H1 (cell line): ENCODE measurements around the gene LRP5. TPM values are rescaled to one million over a fixed set of nuclear protein-coding genes. Genes with fewer than 3 reads are reported as not detected.

ENCODE experiments used
- CTCF ChIA-PET: fragments of 300-600 bp; sonication (Branson Sonifier 250); formaldehyde crosslinking; loops from one replicate; lab custom pipeline; 2021; ENCODE audit not compliant: partially characterized antibody; lab: Charles Lee
- POLR2A ChIA-PET: fragments of 300-600 bp; sonication (Branson Sonifier 250); formaldehyde crosslinking; loops from one replicate; lab custom pipeline; 2021; ENCODE audit warnings: inconsistent platforms; ENCODE audit not compliant: partially characterized antibody; lab: Charles Lee
- DNase-seq, 2 experiments: peaks; one replicate each; pipeline versions ENCODE4 v3.0.0 to v3.0.0-alpha.2; 2010 to 2022; ENCODE audit warnings: low spot score in 2 of 2, low read depth in 1 of 2, mixed read lengths in 1 of 2
- FAIRE-seq: peaks from 2 replicates; lab custom pipeline; 2011; peaks lifted over from hg19 to GRCh38; lab: Jason Lieb, UNC
- H2AFZ ChIP-seq: 2 replicates; pipeline ENCODE4 v1.8.1; 2012; ENCODE audit warnings: low read length, inconsistent platforms
- H2AK5ac ChIP-seq: 2 replicates; pipeline ENCODE4 v1.6.1; 2013; ENCODE audit warnings: low read depth, low read length
- H2BK120ac ChIP-seq: replicated peaks from 2 replicates; pipeline ENCODE3; 2013; ENCODE audit warnings: low read depth, low read length, inconsistent platforms
- H2BK12ac ChIP-seq: 2 replicates; pipeline ENCODE4 v1.6.1; 2013; ENCODE audit warnings: low read depth, low read length
- H2BK15ac ChIP-seq: 2 replicates; pipeline ENCODE4 v1.6.1; 2013; ENCODE audit warnings: low read length
- H2BK20ac ChIP-seq: 2 replicates; pipeline ENCODE4 v1.6.1; 2013; ENCODE audit warnings: low read length
- H2BK5ac ChIP-seq: 2 replicates; pipeline ENCODE4 v1.6.1; 2013; ENCODE audit warnings: low read depth, low read length
- H3K14ac ChIP-seq: 2 replicates; pipeline ENCODE4 v1.6.1; 2013; ENCODE audit warnings: inconsistent platforms; ENCODE audit not compliant: insufficient read length
- H3K18ac ChIP-seq: 2 replicates; pipeline ENCODE4 v1.6.1; 2013; ENCODE audit warnings: low read length; ENCODE audit errors: extremely low read depth
- H3K23ac ChIP-seq: 2 replicates; pipeline ENCODE4 v1.6.1; 2013; ENCODE audit warnings: inconsistent platforms; ENCODE audit not compliant: insufficient read length
- H3K23me2 ChIP-seq: 2 replicates; pipeline ENCODE4 v1.6.1; 2013; ENCODE audit warnings: low read depth, low read length
- H3K27ac ChIP-seq: 2 replicates; pipeline ENCODE4 v1.6.1; 2011; ENCODE audit warnings: low read depth, low read length, inconsistent platforms
- H3K27me3 ChIP-seq, 4 experiments: replicated peaks in 1 of 4; 1 replicate in 1 of 4; 2 replicates in 3 of 4; pipeline versions ENCODE4 v1.6.1 to v1.8.1; 2011 to 2013; ENCODE audit warnings: low read length in 3 of 4, mild to moderate bottlenecking in 3 of 4, inconsistent platforms in 2 of 4, mixed read lengths in 2 of 4, moderate library complexity in 1 of 4; ENCODE audit not compliant: control insufficient read depth in 3 of 4, insufficient read depth in 3 of 4; ENCODE audit errors: extremely low read depth in 1 of 4
- H3K36me3 ChIP-seq, 4 experiments: 2 replicates each; pipeline versions ENCODE4 v1.6.1 to v1.8.1; 2011 to 2013; ENCODE audit warnings: mild to moderate bottlenecking in 4 of 4, low read length in 3 of 4, moderate library complexity in 2 of 4, control low read depth in 1 of 4, inconsistent platforms in 1 of 4; ENCODE audit not compliant: insufficient read depth in 4 of 4, control insufficient read depth in 2 of 4
- H3K4ac ChIP-seq: replicated peaks from 2 replicates; pipeline ENCODE3; 2013; ENCODE audit warnings: low read length, low read depth, mixed read lengths, inconsistent platforms; ENCODE audit not compliant: insufficient read length
- H3K4me1 ChIP-seq, 4 experiments: replicated peaks in 1 of 4; 1 replicate in 1 of 4; 2 replicates in 3 of 4; pipeline versions ENCODE4 v1.6.1 to v1.8.1; 2011 to 2013; ENCODE audit warnings: low read length in 3 of 4, inconsistent platforms in 2 of 4, mixed read lengths in 1 of 4; ENCODE audit not compliant: insufficient read depth in 4 of 4, control insufficient read depth in 3 of 4
- H3K4me2 ChIP-seq, 2 experiments: 2 replicates each; pipeline versions ENCODE4 v1.6.1 to v1.8.1; 2011 to 2013; ENCODE audit warnings: low read depth in 2 of 2, low read length in 2 of 2, control low read depth in 1 of 2, inconsistent platforms in 1 of 2, mild to moderate bottlenecking in 1 of 2; ENCODE audit not compliant: insufficient read depth in 1 of 2
- H3K4me3 ChIP-seq, 4 experiments: fragments of 200-600, 300-600 bp in 1 of 4; sonication (generic), shearing (Covaris generic), sonication (Bioruptor Twin) in 1 of 4; 2 replicates each; pipeline versions ENCODE4 v1.5.1 to v1.8.1; 2011 to 2016; ENCODE audit warnings: low read length in 4 of 4, low read depth in 3 of 4, control low read depth in 2 of 4, inconsistent platforms in 2 of 4, mild to moderate bottlenecking in 2 of 4, mixed read lengths in 1 of 4, moderate library complexity in 1 of 4; ENCODE audit not compliant: insufficient read depth in 2 of 4; ENCODE audit errors: extremely low read depth in 1 of 4
- H3K56ac ChIP-seq: replicated peaks from 2 replicates; pipeline ENCODE3; 2013; ENCODE audit warnings: low read depth, mild to moderate bottlenecking, mixed read lengths, low read length, inconsistent platforms; ENCODE audit not compliant: insufficient read length
- H3K79me1 ChIP-seq: 2 replicates; pipeline ENCODE4 v1.6.1; 2013; ENCODE audit warnings: low read depth, low read length, control low read depth
- H3K79me2 ChIP-seq, 2 experiments: 2 replicates each; pipeline versions ENCODE4 v1.6.1 to v1.8.1; 2012 to 2013; ENCODE audit warnings: low read length in 2 of 2, mild to moderate bottlenecking in 2 of 2, inconsistent platforms in 1 of 2; ENCODE audit not compliant: insufficient read depth in 2 of 2, control insufficient read depth in 1 of 2
- H3K9ac ChIP-seq, 4 experiments: replicated peaks in 1 of 4; 1 replicate in 1 of 4; 2 replicates in 3 of 4; pipeline versions ENCODE4 v1.6.1 to v1.8.1; 2011 to 2013; ENCODE audit warnings: low read depth in 3 of 4, low read length in 3 of 4, control low read depth in 2 of 4, mild to moderate bottlenecking in 2 of 4, moderate library complexity in 2 of 4, inconsistent platforms in 1 of 4; ENCODE audit errors: extremely low read depth in 1 of 4
- H3K9me3 ChIP-seq, 2 experiments: 2 replicates each; pipeline versions ENCODE4 v1.6.1 to v1.8.1; 2012 to 2013; ENCODE audit warnings: mild to moderate bottlenecking in 2 of 2, moderate library complexity in 2 of 2, control low read depth in 1 of 2, inconsistent platforms in 1 of 2, low read depth in 1 of 2, low read length in 1 of 2, mixed read lengths in 1 of 2; ENCODE audit not compliant: insufficient read depth in 2 of 2
- H4K20me1 ChIP-seq, 2 experiments: replicated peaks in 1 of 2; 2 replicates each; pipeline versions ENCODE3 to v1.8.1; 2011 to 2013; ENCODE audit warnings: inconsistent platforms in 2 of 2, low read length in 2 of 2, mild to moderate bottlenecking in 1 of 2; ENCODE audit not compliant: insufficient read depth in 2 of 2, control insufficient read depth in 1 of 2
- H4K5ac ChIP-seq: 2 replicates; pipeline ENCODE4 v1.6.1; 2013; ENCODE audit warnings: low read length, low read depth, mixed read lengths, inconsistent platforms; ENCODE audit not compliant: insufficient read length
- H4K8ac ChIP-seq: 2 replicates; pipeline ENCODE4 v1.8.0; 2013; ENCODE audit warnings: mild to moderate bottlenecking, moderate library complexity, low read length, inconsistent platforms; ENCODE audit not compliant: insufficient read depth; ENCODE audit errors: extremely low read depth
- H4K91ac ChIP-seq: replicated peaks from 2 replicates; pipeline ENCODE3; 2013; ENCODE audit warnings: low read length, mixed read lengths, inconsistent platforms; ENCODE audit not compliant: insufficient read length
- BCL11A ChIP-seq, 2 experiments: IDR thresholded peaks; one replicate each; pipeline ENCODE4 v1.6.1; 2011; ENCODE audit warnings: low read depth in 2 of 2, low read length in 2 of 2, mild to moderate bottlenecking in 2 of 2
- JUN ChIP-seq: IDR thresholded peaks from 2 replicates; pipeline ENCODE4 v1.6.1; 2011; ENCODE audit warnings: low read depth, mild to moderate bottlenecking, improper control_type of control experiment, low read length
- YY1 ChIP-seq: IDR thresholded peaks from 2 replicates; pipeline ENCODE4 v1.6.1; 2011; ENCODE audit warnings: low read depth, mild to moderate bottlenecking, low read length
- WGBS, 2 experiments: shearing (Covaris generic) in 1 of 2; methylation state at CpG; one replicate each; pipeline versions ENCODE4 v1.1.6 to v1.1.7; 2013 to 2015; ENCODE audit warnings: low lambda C conversion rate in 2 of 2, mixed read lengths in 2 of 2, inconsistent platforms in 1 of 2, low coverage in 1 of 2, missing lambda C conversion rate in 1 of 2; ENCODE audit not compliant: insufficient replicate concordance in 2 of 2, insufficient coverage in 1 of 2, insufficient read length in 1 of 2; ENCODE audit errors: extremely low coverage in 1 of 2, missing lambda C conversion rate in 1 of 2; 5-methylcytosine and 5-hydroxymethylcytosine counted together
- polyA plus RNA-seq, 7 experiments: library from polyadenylated mRNA; depleted of rRNA in 3 of 7; stranded (reverse) in 5 of 7; unstranded in 2 of 7; fragments of >200 nt in 5 of 7; fragments of 200-250 nt in 2 of 7; gene quantifications; 1 replicate in 5 of 7; 2 replicates in 1 of 7; 4 replicates in 1 of 7; pipeline versions ENCODE4 v1.2.1 to v1.2.3, GENCODE V29; 2011 to 2013; ENCODE audit warnings: missing spikeins in 2 of 7, mixed read lengths in 2 of 7
- total RNA-seq: library from RNA; stranded (reverse); fragmentation: NEBNext Ultra II Directional; extraction: Animal tissue kit (Norgen Biotek cat#: 25700); gene quantifications from 2 replicates; pipeline ENCODE4 v1.2.1, GENCODE V29; 2021
- TF ChIP-seq, protein P1 (sequence below), 3 experiments: IDR thresholded peaks; 1 replicate in 2 of 3; 2 replicates in 1 of 3; pipeline versions ENCODE4 v1.5.1 to v1.6.1; 2011; ENCODE audit warnings: low read length in 3 of 3, mild to moderate bottlenecking in 3 of 3, inconsistent platforms in 2 of 3, low read depth in 1 of 3, moderate library complexity in 1 of 3; ENCODE audit not compliant: insufficient read depth in 1 of 3; ENCODE audit errors: control extremely low read depth in 1 of 3

LRP5 gene
- total and polyA plus RNA-seq, 2 of the 8 experiments (the other 6 are each of a cell fraction or from before 2014, with no cell fraction given), result 19.0 to 38.9 TPM

GRCh38 chr11:68412593-68413475 lies 100.4 kb downstream of the LRP5 start:
- Histone ChIP-seq H3K9me3 (no peaks in the 10 kb centered on the region), H3K9ac (no peak overlapping the region), H2BK12ac (no peak overlapping the region), H3K4me1 (no peaks in the 10 kb centered on the region), H4K91ac (no peak overlapping the region), H3K23ac (no peak overlapping the region), H2BK15ac (no peak overlapping the region), H3K79me2 (no peaks in the 10 kb centered on the region), H4K20me1 (peaks cover 0 to 4% of the 10 kb centered on the region in 2 experiments), H4K5ac (no peak overlapping the region), H3K18ac (no peak overlapping the region), H2BK5ac (no peak overlapping the region), H3K27me3 (no peaks in the 10 kb centered on the region), H3K14ac (no peak overlapping the region), H3K4me2 (no peak overlapping the region), H3K4me3 (no peak overlapping the region), H2AK5ac (no peak overlapping the region), H3K27ac (no peak overlapping the region), H2BK120ac (no peak overlapping the region), H4K8ac (no peak overlapping the region), H3K23me2 (no peaks in the 10 kb centered on the region), H2AFZ (no peak overlapping the region), H3K4ac (no peak overlapping the region), H3K36me3 (peaks cover 9 to 40% (median 28%) of the 10 kb centered on the region in 4 experiments; a peak in 7 of 8 replicates), H2BK20ac (no peak overlapping the region), H3K79me1 (no peaks in the 10 kb centered on the region), H3K56ac (no peak overlapping the region)
- no peak for FAIRE-seq
- CTCF ChIA-PET, result interaction anchor here (0.6 to 2.0 kb wide), 6 partner anchors 9 to 334 kb away, joined by 3 to 8 read pairs (median 3); no protein-coding TSS in a partner anchor
- 91% methylated on average over 23 of the region's 24 CpGs; no CpG with 5 or more reads in 1 of the 2 experiments for WGBS, 2 experiments
- TF ChIP-seq YY1 (no peak), BCL11A (IDR thresholded peaks at IDR 0.05; ENCODE audit: low read depth in 2 of 2, low read length in 2 of 2) (no peak), JUN (no peak)
- TF ChIP-seq, protein P1, sequence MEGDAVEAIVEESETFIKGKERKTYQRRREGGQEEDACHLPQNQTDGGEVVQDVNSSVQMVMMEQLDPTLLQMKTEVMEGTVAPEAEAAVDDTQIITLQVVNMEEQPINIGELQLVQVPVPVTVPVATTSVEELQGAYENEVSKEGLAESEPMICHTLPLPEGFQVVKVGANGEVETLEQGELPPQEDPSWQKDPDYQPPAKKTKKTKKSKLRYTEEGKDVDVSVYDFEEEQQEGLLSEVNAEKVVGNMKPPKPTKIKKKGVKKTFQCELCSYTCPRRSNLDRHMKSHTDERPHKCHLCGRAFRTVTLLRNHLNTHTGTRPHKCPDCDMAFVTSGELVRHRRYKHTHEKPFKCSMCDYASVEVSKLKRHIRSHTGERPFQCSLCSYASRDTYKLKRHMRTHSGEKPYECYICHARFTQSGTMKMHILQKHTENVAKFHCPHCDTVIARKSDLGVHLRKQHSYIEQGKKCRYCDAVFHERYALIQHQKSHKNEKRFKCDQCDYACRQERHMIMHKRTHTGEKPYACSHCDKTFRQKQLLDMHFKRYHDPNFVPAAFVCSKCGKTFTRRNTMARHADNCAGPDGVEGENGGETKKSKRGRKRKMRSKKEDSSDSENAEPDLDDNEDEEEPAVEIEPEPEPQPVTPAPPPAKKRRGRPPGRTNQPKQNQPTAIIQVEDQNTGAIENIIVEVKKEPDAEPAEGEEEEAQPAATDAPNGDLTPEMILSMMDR (IDR thresholded peaks at IDR 0.05; ENCODE audit: control extremely low read depth in 1 of 3, insufficient read depth in 1 of 3, low read depth in 1 of 3, low read length in 3 of 3), result no peak
- POLR2A ChIA-PET, result interaction anchor here (0.6 to 1.3 kb wide), 2 partner anchors 12 to 1327 kb away, joined by 3 read pairs; no protein-coding TSS in a partner anchor
- no peak for DNase-seq
